ENCODE results near the gene GTPBP3.
A peak's percentile ranks its signal among the peaks of the same experiment; 100 is the strongest.

GTPBP3 gene

DNA sequence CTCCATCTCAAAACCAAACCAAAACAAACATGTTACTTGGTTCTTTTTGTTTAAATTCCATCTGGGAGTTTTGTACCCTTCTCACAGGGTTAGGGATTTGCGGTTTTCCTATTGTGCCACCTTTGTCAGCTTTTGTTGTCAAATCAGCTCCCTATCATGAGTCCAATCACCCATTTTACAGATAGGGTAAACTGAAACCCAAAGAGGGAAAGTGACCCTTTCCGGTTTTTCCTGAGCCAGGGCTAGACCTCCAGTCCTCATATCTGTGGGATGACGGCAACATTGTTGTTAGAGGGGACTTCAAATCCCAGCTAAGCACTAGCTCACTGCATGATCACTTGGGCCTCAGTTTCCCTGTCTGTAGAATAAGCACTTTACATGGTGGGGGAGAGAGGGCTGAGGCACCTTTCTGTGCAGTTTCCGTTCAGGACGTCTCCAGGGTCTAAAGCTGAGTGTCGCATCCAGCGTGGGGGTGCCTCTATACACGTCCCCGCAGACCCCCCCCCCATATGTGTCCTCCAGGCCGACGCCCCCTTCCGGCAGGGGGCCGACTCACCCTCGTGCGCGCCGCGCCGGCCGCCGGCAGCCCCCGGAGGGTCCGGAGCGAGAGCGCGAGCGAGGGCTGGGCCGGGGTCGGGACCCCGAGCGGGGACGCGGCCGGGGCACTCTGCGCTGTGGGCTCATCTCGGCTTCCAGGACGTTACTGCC lies 52.8 kb downstream of the GTPBP3 start:
- no peak for DNase-seq

GRCh38 chr19:17390665-17391370 lies 53.5 kb downstream of the GTPBP3 start:
- peak; percentile 96 for DNase-seq

DNA sequence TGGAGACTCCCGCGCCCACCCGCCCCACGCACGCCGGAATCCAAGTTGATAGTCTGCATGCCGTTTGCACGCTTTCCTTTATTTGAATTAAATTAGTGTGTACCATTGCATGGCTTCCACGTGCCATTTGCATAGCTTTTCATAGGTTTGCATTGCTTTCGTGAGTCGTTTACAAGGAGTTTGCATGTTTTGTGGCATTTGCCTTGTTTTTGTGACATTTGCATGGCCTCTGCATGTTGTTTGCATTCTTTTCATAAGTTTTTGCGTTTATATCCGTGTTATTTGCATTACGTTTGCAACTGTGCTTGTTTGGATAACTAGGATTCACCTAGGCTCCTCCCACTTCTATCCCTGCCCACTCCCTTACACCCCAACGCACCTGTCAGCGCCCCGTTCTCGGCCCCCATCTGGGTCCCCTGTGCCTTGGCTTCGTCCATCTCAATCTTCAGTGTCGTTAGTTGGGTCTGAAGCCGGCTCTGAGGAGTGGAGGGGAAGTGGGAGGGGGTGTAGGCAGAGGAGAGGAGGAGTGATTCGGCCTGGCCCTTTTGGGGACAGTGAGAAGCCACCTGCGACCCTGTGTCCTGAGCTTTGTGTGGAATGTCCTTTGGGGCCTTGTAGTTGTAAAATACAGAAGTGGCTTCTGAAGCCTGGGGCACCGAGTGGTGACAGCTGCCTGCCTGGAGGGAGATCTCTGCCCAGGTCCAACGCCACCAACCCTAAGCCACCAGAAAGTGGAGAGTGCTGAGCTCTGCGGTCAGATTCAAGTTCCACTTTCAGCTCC lies 54.2 kb downstream of the GTPBP3 start:
- DNase-seq: peak; percentile 13
